GM19395 (cell line): ENCODE measurements around the gene SFT2D1.

Experiments used
- ATAC-seq: cut with Tn5 transposase; IDR thresholded peaks from one replicate; pipeline ENCODE4 v1.9.1; 2021; ENCODE audit warnings: mild to moderate bottlenecking, moderate library complexity; ENCODE audit not compliant: unreplicated experiment

SFT2D1 gene

GRCh38 chr6:166308769-166309589 is 33.4 kb downstream of the SFT2D1 start:
- no peak for ATAC-seq

GRCh38 chr6:166308033-166308768 is 34.1 kb downstream of the SFT2D1 start, which contains the start of gene PRR18:
Gene PRR18 (minus strand): TSS chr6:166308392. CDS start chr6:166308142, 250 bp downstream.
- peak; percentile 59 for ATAC-seq

GRCh38 chr6:166307082-166308032 is 35.0 kb downstream of the SFT2D1 start:
- ATAC-seq: peak; percentile 34

- no peak for ATAC-seq
Observed at GRCh38 chr6:166306378-166307081, 35.8 kb downstream of the SFT2D1 start.

GRCh38 chr6:166305562-166306117 is 36.7 kb downstream of the SFT2D1 start:
- no peak for ATAC-seq

- ATAC-seq: no peak
Observed at GRCh38 chr6:166304106-166304505, 38.2 kb downstream of the SFT2D1 start.

GRCh38 chr6:166301611-166302529 is 40.5 kb downstream of the SFT2D1 start:
- ATAC-seq: no peak

GRCh38 chr6:166300357-166300987 is 41.9 kb downstream of the SFT2D1 start:
- ATAC-seq: no peak

GRCh38 chr6:166297606-166298005 is 44.7 kb downstream of the SFT2D1 start:
- ATAC-seq: no peak

- no peak for ATAC-seq
Observed at GRCh38 chr6:166296035-166296883, 46.1 kb downstream of the SFT2D1 start.

GRCh38 chr6:166293731-166294584 is 48.4 kb downstream of the SFT2D1 start:
- no peak for ATAC-seq

- no peak for ATAC-seq
Observed at GRCh38 chr6:166289207-166290060, 52.9 kb downstream of the SFT2D1 start.

GRCh38 chr6:166286839-166287271 is 55.5 kb downstream of the SFT2D1 start:
- ATAC-seq: peak; percentile 97

- no peak for ATAC-seq
Observed at GRCh38 chr6:166285233-166285632, 57.1 kb downstream of the SFT2D1 start.

GRCh38 chr6:166284640-166285039 is 57.7 kb downstream of the SFT2D1 start:
- no peak for ATAC-seq
